Mesothelial cell of epicardium (in vitro differentiated cells): ENCODE results near the gene SLC6A18. TPM values are rescaled to one million over a fixed set of nuclear protein-coding genes. Genes with fewer than 3 reads are reported as not detected.

Source experiments
- DNase-seq, 2 experiments: peaks; one replicate each; pipeline ENCODE4 v3.0.0; 2021; ENCODE audit warnings: low spot score in 2 of 2; ENCODE audit not compliant: unreplicated experiment in 2 of 2
- H3K27ac Mint-ChIP-seq: 2 replicates; pipeline ENCODE4 v1.8.0; 2021; ENCODE audit warnings: mixed read lengths
- H3K27me3 Mint-ChIP-seq: 2 replicates; pipeline ENCODE4 v1.8.0; 2021; ENCODE audit warnings: low read depth, mixed read lengths
- H3K36me3 Mint-ChIP-seq: 2 replicates; pipeline ENCODE4 v1.8.0; 2021; ENCODE audit warnings: mixed read lengths
- H3K4me1 Mint-ChIP-seq: 2 replicates; pipeline ENCODE4 v1.8.0; 2021; ENCODE audit warnings: mixed read lengths
- H3K4me3 Mint-ChIP-seq: 2 replicates; pipeline ENCODE4 v1.8.0; 2021; ENCODE audit warnings: mild to moderate bottlenecking, moderate library complexity, mixed read lengths
- H3K9me3 Mint-ChIP-seq: 2 replicates; pipeline ENCODE4 v1.8.0; 2021; ENCODE audit warnings: mixed read lengths
- CTCF ChIP-seq: fragments of 200-600 bp; sonication (generic); IDR thresholded peaks from one replicate; pipeline ENCODE4 v1.5.0; 2021; ENCODE audit warnings: antibody characterized with exemption; ENCODE audit not compliant: unreplicated experiment
- total RNA-seq: library from RNA; stranded (reverse); gene quantifications from 3 replicates; pipeline ENCODE4 v1.2.1, GENCODE V29; 2021

Gene SLC6A18
- total RNA-seq, 1 donor from 2014 or later: not detected

- Mint-ChIP-seq H3K4me1 (peaks cover 5% of the 10 kb centered on the region), H3K36me3 (no peaks in the 10 kb centered on the region), H3K27ac (no peak overlapping the region), H3K27me3 (peaks cover 42% of the 10 kb centered on the region), H3K9me3 (no peaks in the 10 kb centered on the region), H3K4me3 (no peak overlapping the region)
- DNase-seq: no peak
- TF ChIP-seq CTCF: no peak
Observed at GRCh38 chr5:1194378-1194777, 30.8 kb upstream of the SLC6A18 start.

GRCh38 chr5:1195439-1195838, 29.7 kb upstream of the SLC6A18 start:
- no peak overlapping the region for H3K4me3 Mint-ChIP-seq
- peaks cover 5% of the 10 kb centered on the region for H3K4me1 Mint-ChIP-seq
- no peak overlapping the region for H3K27ac Mint-ChIP-seq
- no peaks in the 10 kb centered on the region for H3K36me3 Mint-ChIP-seq
- H3K9me3 Mint-ChIP-seq: no peaks in the 10 kb centered on the region
- no peak for TF ChIP-seq CTCF
- no peak for DNase-seq
- H3K27me3 Mint-ChIP-seq: peaks cover 37% of the 10 kb centered on the region

GRCh38 chr5:1195916-1196315, 29.3 kb upstream of the SLC6A18 start:
- Mint-ChIP-seq H3K9me3 (no peaks in the 10 kb centered on the region), H3K27ac (no peak overlapping the region), H3K27me3 (peaks cover 32% of the 10 kb centered on the region), H3K4me1 (peaks cover 1% of the 10 kb centered on the region), H3K36me3 (no peaks in the 10 kb centered on the region), H3K4me3 (no peak overlapping the region)
- TF ChIP-seq CTCF: no peak
- no peak for DNase-seq

- Mint-ChIP-seq H3K36me3 (no peaks in the 10 kb centered on the region), H3K4me1 (no peaks in the 10 kb centered on the region), H3K27ac (no peak overlapping the region), H3K9me3 (no peaks in the 10 kb centered on the region), H3K27me3 (peaks cover 30% of the 10 kb centered on the region), H3K4me3 (no peak overlapping the region)
- TF ChIP-seq CTCF: no peak
- DNase-seq: no peak
Observed at GRCh38 chr5:1196562-1196961, 28.6 kb upstream of the SLC6A18 start.

- Mint-ChIP-seq H3K4me1 (no peaks in the 10 kb centered on the region), H3K27me3 (peaks cover 25% of the 10 kb centered on the region), H3K9me3 (no peaks in the 10 kb centered on the region), H3K4me3 (no peak overlapping the region), H3K27ac (no peak overlapping the region), H3K36me3 (no peaks in the 10 kb centered on the region)
- no peak for DNase-seq
- no peak for TF ChIP-seq CTCF
Observed at GRCh38 chr5:1197876-1198666, 27.1 kb upstream of the SLC6A18 start.

- Mint-ChIP-seq H3K4me1 (no peaks in the 10 kb centered on the region), H3K4me3 (no peak overlapping the region), H3K9me3 (no peaks in the 10 kb centered on the region), H3K27ac (no peak overlapping the region), H3K27me3 (peaks cover 21% of the 10 kb centered on the region), H3K36me3 (no peaks in the 10 kb centered on the region)
- TF ChIP-seq CTCF: no peak
- no peak for DNase-seq
Observed at GRCh38 chr5:1199340-1199648, 25.9 kb upstream of the SLC6A18 start.
